H9 (cell line): ENCODE measurements around the gene PDGFB. TPM values are rescaled to one million over a fixed set of nuclear protein-coding genes. Genes with fewer than 3 reads are reported as not detected.

Experiments used
- DNase-seq: peaks from one replicate; pipeline ENCODE4 v3.0.0-alpha.2; 2017
- H2AFZ ChIP-seq: one replicate; pipeline ENCODE4 v1.6.1; 2013; ENCODE audit warnings: mild to moderate bottlenecking, low read length, control low read depth, moderate library complexity
- H2AK5ac ChIP-seq: 2 replicates; pipeline ENCODE4 v1.6.1; 2013; ENCODE audit warnings: low read length, control low read depth, mixed read lengths; ENCODE audit not compliant: insufficient read length
- H2BK120ac ChIP-seq: one replicate; pipeline ENCODE4 v1.6.1; 2013; ENCODE audit warnings: low read depth, mild to moderate bottlenecking, low read length, control low read depth, inconsistent platforms; ENCODE audit not compliant: poor library complexity, severe bottlenecking
- H2BK12ac ChIP-seq: 2 replicates; pipeline ENCODE4 v1.6.1; 2013; ENCODE audit warnings: low read length, control low read depth, mixed read lengths, low read depth; ENCODE audit not compliant: insufficient read length
- H2BK15ac ChIP-seq: 2 replicates; pipeline ENCODE4 v1.6.1; 2013; ENCODE audit warnings: low read depth, low read length, control low read depth
- H2BK20ac ChIP-seq: one replicate; pipeline ENCODE4 v1.6.1; 2013; ENCODE audit warnings: low read depth, mild to moderate bottlenecking, low read length, control low read depth, inconsistent platforms; ENCODE audit not compliant: poor library complexity, severe bottlenecking
- H2BK5ac ChIP-seq: 2 replicates; pipeline ENCODE4 v1.6.1; 2013; ENCODE audit warnings: low read length, control low read depth, mixed read lengths; ENCODE audit not compliant: insufficient read length
- H3K14ac ChIP-seq: 2 replicates; pipeline ENCODE4 v1.6.1; 2013; ENCODE audit warnings: low read length, control low read depth; ENCODE audit not compliant: insufficient read depth
- H3K18ac ChIP-seq: 2 replicates; pipeline ENCODE4 v1.6.1; 2013; ENCODE audit warnings: low read depth, mild to moderate bottlenecking, mixed read lengths, low read length, control low read depth; ENCODE audit not compliant: insufficient read length
- H3K23ac ChIP-seq: 2 replicates; pipeline ENCODE4 v1.6.1; 2013; ENCODE audit warnings: low read length, control low read depth, mixed read lengths, low read depth; ENCODE audit not compliant: insufficient read length
- H3K23me2 ChIP-seq: 2 replicates; pipeline ENCODE4 v1.6.1; 2013; ENCODE audit warnings: low read depth, mild to moderate bottlenecking, mixed read lengths, low read length, control low read depth; ENCODE audit not compliant: insufficient read length, poor library complexity, severe bottlenecking
- H3K27ac ChIP-seq: 2 replicates; pipeline ENCODE4 v1.5.1; 2013; ENCODE audit warnings: low read length, control low read depth, mixed read lengths, low read depth; ENCODE audit not compliant: insufficient read length
- H3K27me3 ChIP-seq: 2 replicates; pipeline ENCODE4 v1.6.1; 2013; ENCODE audit warnings: low read length, control low read depth, inconsistent platforms; ENCODE audit not compliant: insufficient read depth
- H3K4ac ChIP-seq: 2 replicates; pipeline ENCODE4 v1.6.1; 2013; ENCODE audit warnings: low read depth, mild to moderate bottlenecking, control low read depth, inconsistent platforms, low read length, moderate library complexity
- H3K4me1 ChIP-seq: 2 replicates; pipeline ENCODE4 v1.6.1; 2013; ENCODE audit warnings: low read length, control low read depth, inconsistent platforms; ENCODE audit not compliant: insufficient read depth
- H3K4me2 ChIP-seq: 2 replicates; pipeline ENCODE4 v1.6.1; 2013; ENCODE audit warnings: low read length, control low read depth, mixed read lengths; ENCODE audit not compliant: insufficient read length, insufficient read depth
- H3K56ac ChIP-seq: 2 replicates; pipeline ENCODE4 v1.6.1; 2013; ENCODE audit warnings: low read depth, mild to moderate bottlenecking, mixed read lengths, low read length, control low read depth; ENCODE audit not compliant: insufficient read length
- H3K79me1 ChIP-seq: 2 replicates; pipeline ENCODE4 v1.6.1; 2013; ENCODE audit warnings: low read depth, mild to moderate bottlenecking, moderate library complexity, low read length, control low read depth, inconsistent platforms; ENCODE audit not compliant: insufficient read depth, poor library complexity, severe bottlenecking
- H3K79me2 ChIP-seq: 2 replicates; pipeline ENCODE4 v1.6.1; 2013; ENCODE audit warnings: low read length, control low read depth, inconsistent platforms; ENCODE audit not compliant: insufficient read depth
- H3K9ac ChIP-seq: 2 replicates; pipeline ENCODE4 v1.6.1; 2013; ENCODE audit warnings: low read length, control low read depth, mixed read lengths; ENCODE audit not compliant: insufficient read length; ENCODE audit errors: extremely low read depth
- H3K9me3 ChIP-seq: one replicate; pipeline ENCODE4 v1.6.1; 2013; ENCODE audit warnings: low read depth, low read length, inconsistent platforms; ENCODE audit not compliant: control insufficient read depth
- H3T11ph ChIP-seq: one replicate; pipeline ENCODE4 v1.6.1; 2013; ENCODE audit warnings: mild to moderate bottlenecking, low read length, control low read depth, inconsistent platforms
- H4K20me1 ChIP-seq: one replicate; pipeline ENCODE4 v1.6.1; 2013; ENCODE audit not compliant: control insufficient read depth, insufficient read length, insufficient read depth
- H4K5ac ChIP-seq: 2 replicates; pipeline ENCODE4 v1.6.1; 2013; ENCODE audit warnings: low read depth, mild to moderate bottlenecking, mixed read lengths, low read length, control low read depth; ENCODE audit not compliant: insufficient read length
- H4K8ac ChIP-seq: replicated peaks from 2 replicates; pipeline ENCODE4 v1.6.1; 2013; ENCODE audit warnings: low read length, control low read depth, mixed read lengths, low read depth; ENCODE audit not compliant: insufficient read length
- H4K91ac ChIP-seq: 2 replicates; pipeline ENCODE4 v1.6.1; 2013; ENCODE audit warnings: low read depth, mild to moderate bottlenecking, moderate library complexity, mixed read lengths, low read length, control low read depth; ENCODE audit not compliant: insufficient read length
- H3K27ac Mint-ChIP-seq, 3 experiments: 2 replicates in 2 of 3; 3 replicates in 1 of 3; pipeline ENCODE4 v1.8.0; 2020 to 2021; ENCODE audit warnings: mixed read lengths in 3 of 3, mild to moderate bottlenecking in 1 of 3, moderate library complexity in 1 of 3
- H3K27me3 Mint-ChIP-seq: 2 replicates; pipeline ENCODE4 v1.8.0; 2021; ENCODE audit warnings: low read depth, mild to moderate bottlenecking, moderate library complexity, mixed read lengths
- H3K36me3 Mint-ChIP-seq, 3 experiments: 2 replicates in 2 of 3; 3 replicates in 1 of 3; pipeline ENCODE4 v1.8.0; 2020 to 2021; ENCODE audit warnings: low read depth in 3 of 3, mixed read lengths in 3 of 3; ENCODE audit not compliant: insufficient read depth in 1 of 3
- H3K4me1 Mint-ChIP-seq, 2 experiments: 2 replicates each; pipeline ENCODE4 v1.8.0; 2020; ENCODE audit warnings: mixed read lengths in 2 of 2
- H3K4me3 Mint-ChIP-seq, 2 experiments: 2 replicates in 1 of 2; 3 replicates in 1 of 2; pipeline ENCODE4 v1.8.0; 2020 to 2021; ENCODE audit warnings: mild to moderate bottlenecking in 2 of 2, mixed read lengths in 2 of 2, moderate library complexity in 1 of 2
- H3K9me3 Mint-ChIP-seq, 2 experiments: 2 replicates in 1 of 2; 3 replicates in 1 of 2; pipeline ENCODE4 v1.8.0; 2020; ENCODE audit warnings: mild to moderate bottlenecking in 2 of 2, mixed read lengths in 2 of 2, moderate library complexity in 1 of 2
- CTCF ChIP-seq: fragments of 200-600 bp; sonication (generic); conservative IDR thresholded peaks from 3 replicates; pipeline ENCODE4 v1.8.0; 2021; ENCODE audit warnings: antibody characterized with exemption, mild to moderate bottlenecking
- WGBS: extraction: QIAGEN DNeasy Blood & Tissue Kit; methylation state at CpG from one replicate; pipeline ENCODE4 v1.1.7; 2013; ENCODE audit warnings: missing lambda C conversion rate, low lambda C conversion rate, mixed read lengths; ENCODE audit not compliant: insufficient read length; ENCODE audit errors: extremely low coverage; 5-methylcytosine and 5-hydroxymethylcytosine counted together
- total RNA-seq: library from RNA; stranded (reverse); gene quantifications from 2 replicates; pipeline ENCODE4 v1.2.1, GENCODE V29; 2021

PDGFB gene
- total RNA-seq, 1 experiment from 2014 or later = 6.1 TPM

GRCh38 chr22:39253435-39254070, 8.8 kb upstream of the PDGFB start:
- Mint-ChIP-seq H3K4me3 (no peak overlapping the region; a peak in 1 of 5 replicates), H3K27ac (no peak overlapping the region), H3K27me3 (peaks cover 55% of the 10 kb centered on the region), H3K4me1 (peaks cover 21 to 43% of the 10 kb centered on the region in 2 experiments), H3K9me3 (no peaks in the 10 kb centered on the region; a peak in 1 of 5 replicates), H3K36me3 (no peaks in the 10 kb centered on the region)
- Histone ChIP-seq H3T11ph (no peak overlapping the region), H3K4me1 (peaks cover 2% of the 10 kb centered on the region; the same call in 1 of the 2 replicates), H2BK120ac (no peak overlapping the region), H4K20me1 (no peaks in the 10 kb centered on the region), H3K9me3 (no peaks in the 10 kb centered on the region), H4K8ac (no peak overlapping the region), H2AK5ac (no peak overlapping the region), H3K79me1 (no peaks in the 10 kb centered on the region), H3K23me2 (no peaks in the 10 kb centered on the region), H3K79me2 (no peaks in the 10 kb centered on the region), H3K4me2 (no peak overlapping the region), H2BK5ac (no peak overlapping the region), H3K14ac (0 out of 2 replicates have a peak overlapping the region, but pooled peaks have one; percentile 2), H2AFZ (no peak overlapping the region), H3K4ac (no peak overlapping the region), H3K18ac (no peak overlapping the region), H3K9ac (no peak overlapping the region), H2BK12ac (no peak overlapping the region), H3K56ac (no peak overlapping the region), H2BK20ac (no peak overlapping the region), H3K23ac (no peak overlapping the region), H3K27me3 (no peaks in the 10 kb centered on the region; the same call in 1 of the 2 replicates), H4K91ac (no peak overlapping the region), H3K27ac (no peak overlapping the region), H4K5ac (no peak overlapping the region), H2BK15ac (no peak overlapping the region)
- WGBS = no CpG with 5 or more reads among the region's 19 CpGs
- no peak for TF ChIP-seq CTCF
- no peak for DNase-seq
